ENCODE measurements around the gene MRGPRG.

Gene MRGPRG

GRCh38 chr11:3206922-3207204 lies 11.8 kb downstream of the MRGPRG start:
- no peak for DNase-seq (ENCODE audit: low spot score)

GRCh38 chr11:3206156-3206921 lies 12.3 kb downstream of the MRGPRG start:
- DNase-seq (ENCODE audit: low spot score), result peak; percentile 29

DNA sequence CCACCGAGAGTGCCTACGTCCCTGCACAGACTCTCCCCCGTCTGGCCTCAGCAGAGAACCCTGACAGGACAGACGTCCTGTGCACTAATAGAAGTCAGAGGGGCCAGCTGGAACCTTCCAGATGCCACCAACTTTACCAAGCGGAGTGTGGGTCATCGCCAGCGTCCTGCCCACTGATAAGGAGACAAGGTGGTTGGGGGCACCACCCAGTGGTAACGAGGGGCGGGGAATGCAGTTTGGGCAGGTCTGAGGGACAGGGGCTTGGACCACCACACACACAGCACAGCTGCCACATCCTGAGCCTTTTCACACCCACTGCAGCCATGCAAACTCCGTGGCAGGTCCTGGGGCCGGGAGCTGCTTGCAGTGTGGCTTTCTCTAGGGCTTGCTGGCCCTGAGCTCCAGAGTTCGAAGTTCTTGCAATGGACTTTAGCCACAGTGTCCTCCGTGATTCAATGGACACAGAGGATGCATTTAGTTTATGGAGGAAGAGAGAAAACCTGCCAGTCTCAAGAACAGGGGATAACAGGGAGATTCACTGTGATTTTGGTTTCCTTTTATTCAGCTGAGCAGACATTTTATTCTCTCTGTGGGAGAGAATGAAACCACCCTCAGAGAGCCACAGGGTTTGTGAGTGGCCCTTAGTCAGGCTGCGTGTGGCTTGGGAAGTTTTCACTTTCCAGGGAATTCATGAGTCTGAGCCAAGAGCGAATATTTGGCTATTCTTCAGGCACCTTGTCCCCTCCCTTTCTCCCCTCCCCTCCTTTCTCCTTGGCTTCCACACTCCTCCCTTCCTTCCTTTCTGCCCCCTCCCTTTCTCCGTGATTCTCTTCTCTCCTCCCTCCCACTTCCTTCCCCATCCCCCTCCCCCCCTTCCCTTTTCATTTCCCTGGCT lies 13.1 kb downstream of the MRGPRG start:
- peak; percentile 9 for DNase-seq (ENCODE audit: low spot score)

GRCh38 chr11:3204141-3205015 lies 14.2 kb downstream of the MRGPRG start:
- DNase-seq (ENCODE audit: low spot score), result no peak

DNA sequence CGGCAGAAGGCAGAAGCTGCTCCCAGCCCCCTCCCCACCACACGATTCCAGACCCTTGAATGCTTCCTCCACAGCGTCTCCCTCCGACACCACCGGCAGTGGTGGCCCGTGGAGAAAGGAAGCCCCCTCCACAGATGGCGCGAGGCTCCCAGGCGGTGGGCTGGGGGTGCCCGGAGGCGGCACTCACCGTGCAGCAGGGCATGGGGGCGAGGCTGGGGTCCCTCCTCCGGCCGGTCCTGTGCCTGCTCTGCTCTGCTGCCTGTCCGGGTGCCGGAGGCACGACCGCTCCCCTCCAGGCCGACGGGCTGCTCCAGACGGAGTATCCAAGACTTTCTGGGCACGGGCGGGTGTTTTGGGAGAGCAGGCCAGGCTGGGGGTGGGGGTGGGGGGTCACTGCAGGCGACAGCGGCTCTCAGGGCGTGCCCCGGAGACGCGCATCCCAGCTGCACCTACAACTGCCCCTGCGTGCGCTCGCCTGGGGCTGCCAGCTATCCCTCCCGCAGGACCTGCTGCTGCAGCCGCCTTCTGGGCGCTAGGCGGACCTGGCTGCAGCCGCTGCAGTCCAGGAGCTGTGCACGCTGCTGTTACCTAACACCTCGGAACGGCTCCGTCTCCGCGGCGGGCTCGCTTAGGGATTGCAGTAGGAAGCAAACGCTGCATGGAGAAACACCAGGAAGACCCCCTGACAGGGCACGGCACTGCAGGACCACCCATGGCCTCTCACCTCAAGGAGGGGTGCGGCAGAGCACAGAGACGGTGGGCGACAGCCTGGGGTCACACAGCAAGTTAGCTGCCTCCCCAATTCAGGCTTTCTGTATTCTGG lies 15.2 kb downstream of the MRGPRG start:
- DNase-seq (ENCODE audit: low spot score), result no peak

DNA sequence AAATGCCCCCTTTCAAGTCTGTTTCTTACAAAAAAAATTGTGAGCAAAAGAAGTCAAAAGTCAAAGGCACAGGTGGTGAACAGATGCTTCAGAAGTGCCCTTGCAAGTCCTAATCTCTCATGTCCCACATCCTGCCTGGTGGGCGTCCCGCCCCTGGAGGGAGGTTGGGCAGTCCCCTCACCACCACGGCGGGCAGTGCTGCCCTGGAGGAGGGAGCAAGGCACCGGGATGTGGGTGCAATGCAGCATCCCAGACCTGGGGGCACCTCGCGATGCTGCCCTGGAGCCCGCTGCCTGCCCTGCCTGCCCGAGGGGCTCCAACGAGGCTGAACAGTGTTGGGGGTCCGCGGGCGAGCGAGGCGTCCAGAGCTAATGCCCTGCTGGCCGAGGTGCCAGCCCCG lies 15.9 kb downstream of the MRGPRG start:
- no peak for DNase-seq (ENCODE audit: low spot score)

DNA sequence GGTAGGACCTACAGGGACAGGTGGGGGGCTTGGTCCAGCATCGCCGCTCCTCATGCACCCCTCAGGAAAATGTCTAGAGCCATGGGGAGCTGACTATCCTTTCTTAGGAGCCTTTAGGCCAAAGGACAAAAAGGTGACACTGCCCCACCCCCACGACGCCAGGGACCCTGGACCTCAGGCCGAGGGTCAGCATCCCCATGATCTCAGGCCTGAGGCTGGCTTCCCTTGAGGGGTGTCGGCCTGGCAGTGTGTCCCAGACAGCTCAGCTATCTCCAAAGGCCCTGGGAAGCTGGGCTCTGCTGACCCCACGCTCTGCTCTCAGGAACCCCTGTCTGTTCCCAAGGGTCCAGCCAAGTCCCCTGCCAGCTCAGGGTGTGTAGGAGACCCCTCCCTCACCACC lies 16.3 kb downstream of the MRGPRG start:
- no peak for DNase-seq (ENCODE audit: low spot score)

DNA sequence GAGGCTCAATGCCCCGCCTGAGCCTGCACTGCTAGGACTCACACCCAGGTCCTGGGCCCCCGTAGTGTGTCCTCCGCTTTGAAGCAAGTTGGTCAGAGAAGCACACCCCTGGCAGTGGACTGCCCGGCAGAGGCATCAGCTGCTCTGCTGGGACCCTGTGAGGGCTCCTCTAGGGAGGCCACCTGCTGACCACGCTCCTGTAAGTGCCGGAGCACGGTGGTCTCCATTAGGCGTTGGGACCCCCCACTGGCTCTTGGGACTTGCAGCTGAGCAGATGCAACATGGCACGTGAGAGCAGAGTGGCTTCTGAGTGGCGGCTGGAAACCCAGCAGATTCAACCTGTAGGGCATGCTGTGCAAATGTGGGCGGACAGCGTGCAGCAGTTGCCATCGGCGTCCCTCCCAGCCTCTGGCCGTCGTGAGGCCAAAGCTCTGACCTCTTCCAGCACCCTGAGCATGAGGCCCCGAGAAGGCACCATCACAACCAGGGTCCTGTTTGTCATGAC lies 16.9 kb downstream of the MRGPRG start:
- no peak for DNase-seq (ENCODE audit: low spot score)

DNA sequence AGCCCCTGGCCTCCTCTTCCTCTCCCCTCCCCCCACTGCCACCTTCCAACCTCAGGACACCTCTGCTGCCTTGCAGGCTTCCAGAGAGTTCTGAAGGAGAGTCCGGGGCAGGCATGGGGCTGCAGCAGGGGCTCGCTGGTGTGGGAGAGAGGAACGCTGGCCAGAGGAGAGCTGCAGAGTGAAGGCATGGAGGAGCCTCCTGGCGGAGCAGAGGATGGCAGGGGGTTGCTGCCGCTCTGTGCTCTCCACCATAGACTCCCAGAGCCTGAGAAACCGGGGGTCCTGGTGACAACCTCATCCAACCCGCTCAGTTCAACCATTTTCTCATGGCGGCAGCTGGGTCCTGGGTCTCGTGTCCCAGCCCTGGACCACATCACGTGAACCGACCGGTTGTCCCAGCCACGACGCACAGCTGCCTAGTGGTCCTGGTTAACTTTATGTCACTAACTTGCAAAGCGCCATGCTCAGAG lies 17.5 kb downstream of the MRGPRG start:
- DNase-seq (ENCODE audit: low spot score), result no peak

GRCh38 chr11:3200388-3201111 lies 18.1 kb downstream of the MRGPRG start:
- DNase-seq (ENCODE audit: low spot score), result no peak

DNA sequence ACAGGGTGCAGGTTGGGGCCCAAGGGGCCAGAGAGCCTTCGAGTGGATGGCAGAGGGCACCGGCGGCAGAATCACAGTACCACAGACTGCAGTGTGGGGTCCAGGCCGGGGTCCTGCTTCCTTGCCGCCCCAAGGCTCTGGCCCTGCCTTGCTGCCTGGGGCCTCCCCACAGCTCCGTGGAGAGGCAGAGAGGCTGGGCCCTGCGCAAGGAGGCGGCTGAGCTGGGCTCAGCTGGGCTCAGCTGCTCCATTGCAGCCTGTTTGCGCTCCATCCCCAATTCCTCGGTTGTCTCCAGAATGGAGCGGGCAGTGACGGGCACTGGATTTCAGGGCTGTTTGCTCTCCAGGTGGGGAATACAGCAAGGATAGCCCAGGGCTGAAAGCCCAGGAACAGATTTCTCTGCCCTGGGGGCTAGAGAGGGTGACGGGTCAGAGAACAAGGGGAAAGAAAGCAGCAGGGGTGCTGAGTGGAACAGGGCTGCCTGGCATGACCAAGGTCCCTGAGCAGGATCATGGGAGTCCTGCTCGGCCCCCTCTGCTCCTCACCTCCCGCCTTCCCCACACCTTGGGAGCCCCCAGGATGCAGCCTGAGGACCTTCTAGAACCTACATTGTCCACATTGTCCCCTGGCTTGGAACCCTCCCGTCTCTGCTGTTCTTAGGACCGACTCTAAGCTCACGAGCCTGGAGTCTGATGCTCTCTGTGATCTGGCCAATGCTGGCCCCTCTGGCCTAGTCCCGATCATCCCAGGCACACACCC lies 18.9 kb downstream of the MRGPRG start:
- no peak for DNase-seq (ENCODE audit: low spot score)

GRCh38 chr11:3198815-3199214 lies 19.8 kb downstream of the MRGPRG start:
- no peak for DNase-seq (ENCODE audit: low spot score)

- DNase-seq (ENCODE audit: low spot score), result no peak
Observed at GRCh38 chr11:3197878-3198528, 20.6 kb downstream of the MRGPRG start.

DNA sequence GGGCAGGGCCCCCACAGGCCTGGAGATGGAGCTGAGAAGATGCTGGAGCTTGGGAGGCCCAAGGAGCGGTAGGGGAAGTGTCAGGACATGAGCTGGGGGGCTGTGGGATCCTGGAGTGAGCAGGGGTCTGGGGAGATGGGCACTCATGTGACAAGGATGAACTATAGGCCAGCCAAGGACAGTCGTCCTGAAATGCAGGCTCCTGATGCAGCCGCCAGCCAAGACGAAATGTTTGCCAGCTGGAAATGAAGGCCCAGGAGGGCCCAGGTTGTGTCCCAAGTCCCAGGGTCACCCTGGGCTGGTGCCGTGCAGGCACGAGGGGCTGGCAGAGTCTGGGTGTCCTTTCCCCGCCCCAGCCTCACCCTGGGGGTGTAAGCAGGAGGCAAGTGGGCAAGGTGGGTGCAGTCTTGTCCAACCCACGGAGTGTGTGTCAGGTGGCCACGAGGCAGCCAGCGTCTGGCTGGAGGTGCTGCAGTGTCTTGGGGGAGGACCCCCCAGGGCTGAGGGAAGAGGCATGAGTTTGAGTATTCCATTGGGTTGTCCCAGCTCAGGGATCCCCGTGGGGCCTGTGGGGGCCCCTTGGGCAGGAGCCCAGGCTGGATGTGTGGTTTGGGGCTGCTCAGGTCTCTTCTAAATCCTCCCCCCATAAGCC lies 21.4 kb downstream of the MRGPRG start:
- no peak for DNase-seq (ENCODE audit: low spot score)

GRCh38 chr11:3196161-3197043 lies 22.2 kb downstream of the MRGPRG start:
- no peak for DNase-seq (ENCODE audit: low spot score)

GRCh38 chr11:3195251-3196160 lies 23.1 kb downstream of the MRGPRG start:
- peak; percentile 8 for DNase-seq (ENCODE audit: low spot score)

All from kidney tubule cell (primary cell).